PC-3 (cell line): ENCODE data around the gene INTS4.

Experiments used
- EZH2 ChIP-seq: fragments of 300-600 bp; sonication (generic); IDR thresholded peaks from one replicate; pipeline ENCODE4 v1.6.1; 2017; ENCODE audit warnings: antibody characterized with exemption, mild to moderate bottlenecking, low read length; ENCODE audit not compliant: unreplicated experiment
- EZH2phosphoT487 ChIP-seq: fragments of 300-600 bp; sonication (generic); IDR thresholded peaks from 2 replicates; pipeline ENCODE4 v1.6.1; 2018; ENCODE audit warnings: mild to moderate bottlenecking, antibody characterized with exemption, low read length, borderline replicate concordance
- TF ChIP-seq, protein P1 (sequence below): fragments of 300-600 bp; sonication (generic); conservative IDR thresholded peaks from 2 replicates; pipeline ENCODE4 v1.5.1; 2017; ENCODE audit warnings: antibody characterized with exemption, low read depth, mild to moderate bottlenecking, low read length

DNA sequence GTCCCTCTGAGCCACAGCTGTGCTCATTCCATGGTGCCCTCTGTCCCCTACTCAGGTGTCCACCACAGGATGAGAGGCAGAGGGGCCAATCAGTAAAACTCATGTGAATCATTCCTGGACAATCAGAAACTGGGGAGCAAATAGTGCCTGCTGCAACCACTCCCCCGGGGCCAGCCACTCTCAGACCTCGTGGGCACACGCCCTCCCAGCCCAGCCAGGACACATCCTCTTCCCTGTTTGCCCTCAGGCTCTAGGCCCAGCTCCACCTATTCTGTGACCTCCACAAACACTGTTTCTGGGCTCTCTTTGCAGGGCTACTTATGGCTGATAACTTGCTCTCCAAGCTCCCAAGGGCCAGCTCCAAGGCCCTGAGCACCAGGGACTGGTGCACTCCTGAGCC is 42.6 kb upstream of the INTS4 start:
- TF ChIP-seq, protein P1, sequence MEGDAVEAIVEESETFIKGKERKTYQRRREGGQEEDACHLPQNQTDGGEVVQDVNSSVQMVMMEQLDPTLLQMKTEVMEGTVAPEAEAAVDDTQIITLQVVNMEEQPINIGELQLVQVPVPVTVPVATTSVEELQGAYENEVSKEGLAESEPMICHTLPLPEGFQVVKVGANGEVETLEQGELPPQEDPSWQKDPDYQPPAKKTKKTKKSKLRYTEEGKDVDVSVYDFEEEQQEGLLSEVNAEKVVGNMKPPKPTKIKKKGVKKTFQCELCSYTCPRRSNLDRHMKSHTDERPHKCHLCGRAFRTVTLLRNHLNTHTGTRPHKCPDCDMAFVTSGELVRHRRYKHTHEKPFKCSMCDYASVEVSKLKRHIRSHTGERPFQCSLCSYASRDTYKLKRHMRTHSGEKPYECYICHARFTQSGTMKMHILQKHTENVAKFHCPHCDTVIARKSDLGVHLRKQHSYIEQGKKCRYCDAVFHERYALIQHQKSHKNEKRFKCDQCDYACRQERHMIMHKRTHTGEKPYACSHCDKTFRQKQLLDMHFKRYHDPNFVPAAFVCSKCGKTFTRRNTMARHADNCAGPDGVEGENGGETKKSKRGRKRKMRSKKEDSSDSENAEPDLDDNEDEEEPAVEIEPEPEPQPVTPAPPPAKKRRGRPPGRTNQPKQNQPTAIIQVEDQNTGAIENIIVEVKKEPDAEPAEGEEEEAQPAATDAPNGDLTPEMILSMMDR, result no peak
- TF ChIP-seq EZH2, result no peak
- no peak for TF ChIP-seq EZH2phosphoT487
